NCI-H2196 treated with DMSO at 0.1 percent for 48 hours (cell line): Measurements from ENCODE around the gene ARL3.

Experiments
- DNase-seq: peaks from one replicate; lab custom pipeline; 2025; ENCODE audit not compliant: unreplicated experiment; lab: John Stamatoyannopoulos, UW

Gene ARL3

GRCh38 chr10:102652170-102652916, 61.9 kb downstream of the ARL3 start:
- no peak for DNase-seq

GRCh38 chr10:102651455-102652169, 62.6 kb downstream of the ARL3 start:
- DNase-seq: no peak

- no peak for DNase-seq
Observed at GRCh38 chr10:102650655-102651454, 63.3 kb downstream of the ARL3 start.

- DNase-seq: no peak
Observed at GRCh38 chr10:102649797-102650654, 64.2 kb downstream of the ARL3 start.

GRCh38 chr10:102648889-102649796, 65.1 kb downstream of the ARL3 start:
- no peak for DNase-seq

- no peak for DNase-seq
Observed at GRCh38 chr10:102648269-102648888, 65.8 kb downstream of the ARL3 start.

GRCh38 chr10:102647443-102648268, 66.5 kb downstream of the ARL3 start:
- no peak for DNase-seq

- DNase-seq: no peak
Observed at GRCh38 chr10:102646610-102647442, 67.4 kb downstream of the ARL3 start.

GRCh38 chr10:102645741-102646609, 68.2 kb downstream of the ARL3 start:
- DNase-seq: no peak

- peak; percentile 21 for DNase-seq
Observed at GRCh38 chr10:102645388-102645740, 68.8 kb downstream of the ARL3 start.

- peak; percentile 41 for DNase-seq
Observed at GRCh38 chr10:102644646-102645387, 69.4 kb downstream of the ARL3 start.

GRCh38 chr10:102644066-102644645, 70.0 kb downstream of the ARL3 start, which contains the start of gene TRIM8:
Gene TRIM8 (plus strand): TSS chr10:102644479. CDS start chr10:102644618, 139 bp downstream.
- no peak for DNase-seq

GRCh38 chr10:102643336-102644065, 70.7 kb downstream of the ARL3 start:
- peak; percentile 14 for DNase-seq

GRCh38 chr10:102642736-102643335, 71.4 kb downstream of the ARL3 start:
- no peak for DNase-seq
